NCI-H1105 treated with DMSO at 0.1 percent for 48 hours (cell line): ENCODE results near the gene SLC1A5.
"Not testable (repeated sequence)": the region's sequence is repeated elsewhere in the genome, so short reads cannot be mapped to it uniquely, and the experiment has no call there.

ENCODE experiments used
- DNase-seq: peaks from one replicate; lab custom pipeline; 2025; lab: John Stamatoyannopoulos, UW

SLC1A5 gene

DNA sequence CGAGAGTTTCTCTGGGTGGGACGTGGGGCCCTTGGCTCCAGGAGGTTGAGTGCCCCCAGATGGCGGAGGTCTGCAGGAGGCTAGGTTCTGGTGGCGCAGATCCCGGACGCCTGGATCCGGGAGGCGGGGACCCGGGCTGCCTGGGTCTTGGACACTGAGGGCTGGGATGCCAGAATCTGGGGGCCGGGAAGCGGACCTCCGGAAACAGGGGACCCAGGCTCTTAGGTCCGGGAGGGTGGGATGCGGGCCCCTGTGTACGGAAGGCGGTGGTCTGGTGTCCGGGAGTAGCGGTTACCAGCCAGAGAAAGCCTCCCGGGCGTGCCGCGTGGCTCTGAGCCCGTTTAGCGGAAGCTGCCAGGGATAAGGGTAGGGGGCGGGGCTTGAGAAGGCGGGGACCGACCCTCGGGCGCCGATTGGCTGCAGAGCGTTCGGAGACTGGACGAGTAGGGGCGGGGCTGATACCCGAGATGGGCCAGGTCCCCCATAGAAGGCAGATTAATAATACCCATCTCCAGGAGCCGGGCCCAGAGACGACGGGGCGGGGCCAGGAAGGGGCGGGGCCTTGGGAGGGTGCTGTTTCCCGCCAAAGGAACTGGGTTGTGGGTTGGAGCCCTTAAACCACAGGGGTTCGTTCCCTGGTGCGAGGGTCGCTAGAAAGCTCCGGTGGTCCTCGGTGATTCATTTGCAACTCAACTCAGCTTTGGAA is at the start of gene SLC1A5:
Gene SLC1A5 (minus strand): TSS at position 333 of the 706 bp plus-strand sequence. CDS start 629 bp downstream, outside the sequence.
- peak; percentile 83 for DNase-seq

DNA sequence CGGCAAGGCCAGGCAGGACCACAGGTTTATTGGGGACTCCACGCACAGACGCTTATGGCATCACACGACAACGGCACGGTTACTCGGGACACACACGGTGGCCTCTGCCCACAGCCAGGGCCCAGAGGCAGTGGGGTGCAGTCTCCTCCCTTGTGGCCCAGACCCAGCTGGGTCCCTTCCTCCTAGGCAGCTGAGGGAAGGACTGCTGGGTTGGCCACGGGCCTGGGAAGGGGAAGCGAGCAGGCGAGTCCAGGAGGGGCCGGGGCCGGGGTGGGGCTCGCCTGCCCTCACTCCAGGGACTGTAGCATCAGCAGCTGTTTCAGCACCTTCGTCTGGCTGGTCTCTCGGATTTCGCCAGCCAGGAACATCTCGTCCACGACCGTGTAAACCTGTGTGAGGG is 49.8 kb upstream of the SLC1A5 start:
- DNase-seq, result no peak

DNA sequence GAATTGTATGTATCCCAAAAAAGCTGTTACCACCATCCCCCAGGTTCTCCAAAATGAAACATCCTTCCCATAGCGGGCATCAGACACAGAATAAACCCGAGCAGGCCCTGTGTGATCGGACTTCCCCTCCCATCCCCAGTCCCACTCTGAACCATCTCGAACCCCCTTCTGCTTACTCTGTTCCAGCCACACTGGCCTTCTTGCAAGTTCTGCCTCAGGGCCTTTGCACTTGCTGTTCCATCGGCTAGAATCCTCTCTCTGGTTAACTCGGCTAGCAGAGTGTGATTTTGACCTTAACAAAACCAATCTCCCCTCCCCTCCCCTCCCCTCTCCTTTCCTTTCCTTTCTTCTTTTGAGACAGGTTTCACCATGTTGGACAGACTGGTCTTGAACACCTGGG is 46.6 kb upstream of the SLC1A5 start:
- no peak for DNase-seq

DNA sequence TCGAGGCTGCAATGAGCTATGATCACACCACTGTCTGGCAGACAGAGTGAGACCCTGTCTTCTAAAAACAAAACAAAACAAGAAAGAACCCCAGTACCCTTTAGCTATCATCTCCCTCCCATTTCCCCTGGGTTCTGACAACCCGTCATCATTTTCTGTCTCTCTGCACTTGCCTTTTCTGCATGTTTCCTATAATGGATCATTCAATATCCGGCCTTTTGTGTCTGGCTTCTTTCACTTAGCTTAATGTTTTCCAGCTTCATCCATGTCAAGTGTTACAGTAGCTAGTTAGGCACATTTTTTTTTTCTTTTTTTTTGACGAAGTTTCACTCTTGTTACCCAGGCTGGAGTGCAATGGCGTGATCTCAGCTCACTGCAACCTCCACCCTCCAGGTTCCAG is 45.7 kb upstream of the SLC1A5 start:
- DNase-seq, result no peak

DNA sequence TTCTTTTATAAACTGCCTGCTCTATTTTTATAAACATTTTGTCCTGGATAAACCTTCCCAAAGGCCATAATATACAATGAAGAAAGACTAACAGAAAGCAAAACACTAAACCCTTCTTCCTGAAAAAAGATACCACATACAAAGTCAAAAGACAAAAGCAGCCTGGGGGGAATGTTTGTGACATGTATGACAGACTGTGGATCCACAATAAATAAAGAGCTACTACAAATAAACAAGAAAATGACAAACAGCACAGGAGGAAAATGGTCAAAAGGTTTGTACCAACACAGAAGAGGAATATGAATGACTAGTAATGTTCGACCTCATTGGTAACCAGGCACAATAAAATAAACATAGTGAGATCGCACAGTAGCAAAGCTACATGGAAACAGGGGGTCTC is 42.5 kb upstream of the SLC1A5 start:
- no peak for DNase-seq

DNA sequence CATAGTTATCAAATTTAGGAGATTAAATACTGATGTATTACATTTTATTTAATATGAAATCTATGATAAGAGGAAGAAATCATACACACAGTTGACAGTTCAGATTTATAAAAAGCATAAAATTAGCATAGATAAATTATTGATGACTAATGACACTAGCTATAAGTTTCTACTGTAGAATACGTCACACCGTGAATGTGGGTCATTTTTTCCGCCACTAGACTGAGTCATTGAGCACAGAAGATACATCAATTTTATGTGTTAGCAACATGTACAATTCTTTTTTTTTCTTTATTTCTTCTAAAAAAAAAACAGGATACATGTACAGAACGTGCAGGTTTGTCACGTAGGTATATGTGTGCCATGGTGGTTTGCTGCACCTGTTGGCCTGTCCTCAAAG is 40.1 kb upstream of the SLC1A5 start:
- no peak for DNase-seq

DNA sequence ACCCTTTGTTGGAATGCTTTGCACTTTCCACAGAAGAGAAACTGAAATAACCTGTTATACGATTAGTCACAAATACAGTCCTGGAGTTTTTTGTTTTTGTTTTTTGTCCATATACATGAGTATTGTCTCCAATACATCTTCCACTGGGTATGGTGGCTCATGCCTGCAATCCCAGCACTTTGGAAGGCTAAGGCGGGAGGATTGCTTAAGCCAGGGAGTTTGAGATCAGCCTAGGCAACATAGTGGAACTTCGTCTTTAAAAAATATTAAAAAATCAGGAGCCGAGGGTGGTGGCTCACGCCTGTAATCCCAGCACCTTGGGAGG is 37.3 kb upstream of the SLC1A5 start:
- DNase-seq, result no peak

DNA sequence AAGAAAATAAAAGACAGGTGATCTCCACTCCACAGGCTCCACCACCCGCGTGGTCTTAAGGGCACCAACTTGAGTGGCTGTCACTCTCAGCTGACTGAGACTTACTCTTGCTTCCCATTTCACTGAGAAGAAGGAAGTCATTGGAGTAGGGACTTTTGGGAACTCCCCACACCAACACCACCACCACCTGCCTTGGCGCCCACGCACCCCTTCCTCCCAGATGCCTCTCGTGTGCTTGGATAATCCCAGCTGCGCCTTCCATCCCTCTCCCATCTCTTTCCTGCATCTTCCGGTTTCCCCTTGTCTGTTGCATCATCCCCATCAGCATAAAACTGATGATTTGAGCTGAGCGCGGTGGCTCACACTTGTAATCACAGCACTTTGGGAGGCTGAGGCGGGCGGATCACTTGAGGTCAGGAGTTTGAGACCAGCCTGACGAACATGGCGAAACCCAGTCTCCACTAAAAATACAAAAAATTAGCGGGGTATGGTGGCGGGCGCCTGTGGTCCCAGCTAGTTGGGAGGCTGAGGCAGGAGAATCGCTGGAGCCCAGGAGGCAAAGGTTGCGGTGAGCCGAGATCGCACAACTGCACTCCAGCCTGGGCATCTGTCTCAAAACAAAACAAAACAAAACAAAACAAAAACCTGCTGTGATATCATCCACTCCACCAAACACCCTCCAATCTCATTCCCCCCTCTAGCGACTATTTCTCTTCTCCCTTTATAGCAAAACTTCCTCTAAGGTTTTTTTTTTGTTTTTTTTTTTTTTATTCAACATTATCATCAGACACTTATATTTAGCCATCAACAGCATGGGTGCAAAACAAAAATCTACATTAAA is 36.7 kb upstream of the SLC1A5 start:
- no peak for DNase-seq

DNA sequence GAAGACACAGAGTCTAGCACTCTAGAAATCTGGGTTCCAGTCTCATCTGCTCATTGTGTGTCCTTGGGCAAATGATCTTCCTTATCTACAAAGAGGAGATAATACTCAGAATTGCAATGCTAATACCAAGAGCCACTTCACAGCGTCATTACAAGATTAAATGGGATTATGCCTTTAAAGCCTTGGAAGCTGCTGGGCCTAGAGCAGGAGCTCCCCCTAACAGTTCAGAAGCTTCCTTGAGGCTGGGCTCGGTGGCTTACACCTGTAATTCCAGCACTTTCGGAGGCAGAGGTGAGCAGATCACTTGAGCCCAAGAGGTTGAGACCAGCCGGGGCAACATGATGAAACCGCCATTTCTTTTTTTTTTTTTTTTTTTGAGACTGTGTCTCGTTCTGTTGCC is 34.7 kb upstream of the SLC1A5 start:
- no peak for DNase-seq

DNA sequence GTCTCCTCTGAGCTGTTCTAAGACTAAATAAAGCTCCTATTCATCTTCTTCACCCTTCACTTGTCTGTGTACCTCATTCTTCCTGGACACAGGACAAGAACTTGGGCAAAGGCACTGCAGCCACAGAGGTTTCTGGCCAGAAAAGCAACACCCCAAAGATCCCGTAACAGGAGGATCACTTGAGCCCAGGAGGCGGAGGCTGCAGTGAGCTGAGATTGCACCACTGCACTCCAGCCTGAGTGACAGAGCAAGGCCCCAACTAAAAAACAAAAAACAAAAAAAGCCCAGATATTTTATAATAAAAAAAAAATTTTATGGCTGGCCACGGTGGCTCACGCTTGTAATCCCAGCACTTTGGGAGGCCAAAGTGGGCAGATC is 34.0 kb upstream of the SLC1A5 start:
- DNase-seq, result not testable (repeated sequence)

DNA sequence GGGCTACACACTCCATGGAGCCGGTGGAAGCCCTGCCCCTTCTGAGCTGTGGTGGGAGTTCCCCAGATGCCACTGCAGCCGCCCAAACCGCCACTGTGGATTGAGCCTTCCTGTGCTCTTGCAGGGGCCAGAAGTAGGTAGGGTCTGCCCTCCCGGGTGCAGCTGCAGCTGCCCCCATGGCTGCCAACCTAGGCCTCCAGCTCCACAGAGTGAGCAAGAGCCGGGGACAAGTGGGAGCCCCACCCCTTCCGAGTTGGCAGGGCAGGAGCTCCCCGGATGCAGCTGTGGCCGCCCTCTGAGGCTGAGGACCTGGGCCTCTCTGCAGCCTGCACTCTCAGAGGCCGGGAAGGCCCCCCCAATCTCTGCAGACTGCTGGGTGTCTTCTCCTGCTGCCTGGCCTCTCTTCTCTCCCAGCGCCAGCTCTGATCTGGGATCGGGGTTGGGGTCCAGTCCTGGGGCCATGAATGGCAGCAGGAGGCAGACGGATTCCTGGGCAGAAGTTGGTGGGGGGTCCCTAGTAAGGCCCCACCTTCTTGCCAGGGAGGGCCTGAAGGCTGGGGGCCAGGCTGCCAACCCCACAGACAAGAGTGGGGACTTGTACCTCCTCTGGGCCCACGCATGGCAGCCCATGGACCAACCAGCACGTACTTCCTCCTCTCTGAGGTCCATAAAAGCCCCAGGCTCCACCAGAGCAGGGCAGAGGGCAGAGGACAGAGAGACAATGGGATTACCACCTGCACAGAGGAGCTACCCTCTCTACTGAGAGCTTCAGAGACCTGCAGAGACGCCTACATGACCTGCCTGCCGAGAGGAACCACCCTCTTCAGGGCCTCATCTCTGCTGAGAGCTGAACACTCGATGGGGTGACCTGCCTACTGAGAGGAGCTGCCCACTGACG is 33.4 kb upstream of the SLC1A5 start:
- DNase-seq, result no peak

DNA sequence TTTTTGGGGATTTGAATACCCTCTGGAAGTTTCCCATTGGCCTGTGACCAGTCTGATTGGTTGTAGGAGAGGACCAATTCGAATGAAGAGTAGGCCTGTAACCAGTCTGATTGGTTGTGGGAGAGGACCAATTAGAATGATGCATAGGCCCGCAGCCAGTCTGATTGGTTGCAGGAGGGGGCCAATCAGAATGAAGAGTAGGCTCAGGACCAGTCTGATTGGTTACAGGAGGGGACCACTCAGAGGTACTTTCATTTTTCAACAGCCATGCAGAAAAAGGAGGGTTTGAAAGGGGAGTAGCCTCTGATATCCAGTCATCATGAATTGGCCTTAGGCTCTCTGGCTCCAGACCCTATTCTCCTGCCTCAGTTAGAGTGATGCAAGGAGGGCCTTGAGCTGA is 30.4 kb upstream of the SLC1A5 start:
- no peak for DNase-seq

DNA sequence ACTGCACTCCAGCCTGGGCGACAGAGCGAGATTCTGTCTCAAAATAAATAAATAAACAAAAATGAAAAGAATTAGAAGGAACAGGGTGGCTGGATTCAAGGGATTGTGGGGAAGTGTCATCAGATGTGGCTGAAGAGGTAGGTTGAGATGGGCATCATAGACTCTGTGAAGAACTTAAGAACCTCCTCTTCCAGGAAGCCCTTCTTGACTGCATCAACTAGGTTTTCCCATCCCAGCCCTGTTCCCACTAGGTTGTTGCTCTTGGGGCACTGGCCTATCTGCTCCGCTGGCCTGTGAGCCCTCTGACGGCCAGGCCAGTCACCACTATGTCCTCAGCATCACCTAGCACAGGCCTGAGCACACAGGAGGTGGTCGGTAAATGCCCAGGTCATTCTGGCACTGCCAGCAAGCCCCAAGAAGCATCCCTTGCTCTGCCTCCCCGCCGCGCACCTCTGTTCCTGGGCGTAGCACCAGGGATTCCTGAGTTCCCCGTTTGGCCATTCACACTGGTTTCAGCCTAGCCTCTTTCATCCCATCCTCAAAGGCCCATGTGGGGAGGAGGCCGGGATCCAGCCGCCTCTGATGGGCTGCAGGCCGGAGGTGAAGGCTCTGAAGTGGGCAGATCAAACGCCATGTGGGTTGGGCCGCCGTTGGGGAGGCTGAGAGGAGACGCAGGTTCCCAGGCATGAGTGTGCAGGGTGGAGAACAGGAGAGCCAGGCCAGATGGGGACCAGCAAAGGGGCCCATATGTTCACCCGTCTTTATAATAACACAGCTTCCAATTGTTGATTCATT is 27.6 kb upstream of the SLC1A5 start:
- DNase-seq, result no peak

DNA sequence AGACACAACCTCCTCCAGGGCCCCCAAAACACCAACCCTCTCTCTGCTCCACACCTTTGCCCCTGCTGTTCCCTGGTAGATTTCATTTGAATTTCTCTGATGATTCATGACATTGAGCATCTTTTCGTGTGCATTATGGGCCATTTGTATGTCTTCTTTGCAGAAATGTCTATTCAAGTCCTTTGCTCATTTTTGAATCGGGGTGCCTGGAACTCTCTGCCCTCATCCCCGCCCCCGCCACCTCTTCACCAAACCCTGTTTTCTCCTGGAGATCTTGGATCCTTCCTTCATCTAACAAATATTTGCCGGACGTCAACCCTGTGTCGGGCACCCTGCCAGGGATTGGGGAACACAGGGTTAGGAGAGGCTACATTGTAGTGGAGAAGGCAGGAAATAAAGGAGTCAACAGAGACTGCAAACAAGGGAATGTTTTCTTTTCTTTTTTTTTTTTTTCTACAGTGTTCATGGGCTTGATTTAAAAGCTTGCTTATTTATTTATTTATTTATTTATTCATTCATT is 25.5 kb upstream of the SLC1A5 start:
- no peak for DNase-seq

DNA sequence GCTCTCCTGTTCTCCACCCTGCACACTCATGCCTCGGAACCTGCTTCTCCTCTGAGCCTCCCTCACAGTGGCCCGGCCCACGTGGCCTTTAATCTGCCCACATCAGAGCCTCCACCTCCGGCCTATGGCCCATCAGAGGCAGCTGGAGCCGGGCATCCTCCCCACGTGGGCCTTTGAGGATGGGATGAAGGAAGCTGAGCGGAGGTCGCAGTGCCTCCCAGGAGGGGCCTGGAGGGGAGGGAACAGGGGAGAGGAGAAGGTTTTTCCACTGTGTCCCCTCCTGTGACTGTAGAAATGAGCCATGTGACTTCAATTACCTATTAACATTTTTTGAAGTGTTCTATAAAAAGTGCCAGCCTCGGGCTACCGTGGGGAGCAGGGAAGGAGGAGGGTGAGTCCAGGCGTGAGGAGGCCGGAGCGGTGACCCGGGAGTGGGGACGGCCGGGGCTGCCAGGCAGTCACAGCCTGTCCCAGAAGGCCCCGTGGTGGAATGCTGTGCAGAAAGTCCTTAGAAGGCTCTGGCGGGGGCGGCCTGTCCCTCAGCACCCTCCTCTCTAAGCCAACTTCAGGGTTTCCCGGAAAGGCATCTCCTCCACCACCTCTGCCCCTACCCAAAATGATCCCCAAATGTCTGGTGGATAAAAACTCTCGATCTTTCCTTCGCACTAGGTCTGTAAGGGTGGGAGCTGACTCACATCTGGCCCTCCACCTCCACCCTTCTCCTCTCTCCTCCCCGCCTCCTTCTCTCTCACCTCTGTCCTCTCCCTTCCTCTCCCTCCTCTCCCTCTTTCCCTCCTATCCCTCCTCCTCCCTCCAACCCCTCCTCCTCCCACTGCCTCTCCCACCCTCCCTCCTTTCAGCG is 24.8 kb upstream of the SLC1A5 start:
- DNase-seq, result no peak

DNA sequence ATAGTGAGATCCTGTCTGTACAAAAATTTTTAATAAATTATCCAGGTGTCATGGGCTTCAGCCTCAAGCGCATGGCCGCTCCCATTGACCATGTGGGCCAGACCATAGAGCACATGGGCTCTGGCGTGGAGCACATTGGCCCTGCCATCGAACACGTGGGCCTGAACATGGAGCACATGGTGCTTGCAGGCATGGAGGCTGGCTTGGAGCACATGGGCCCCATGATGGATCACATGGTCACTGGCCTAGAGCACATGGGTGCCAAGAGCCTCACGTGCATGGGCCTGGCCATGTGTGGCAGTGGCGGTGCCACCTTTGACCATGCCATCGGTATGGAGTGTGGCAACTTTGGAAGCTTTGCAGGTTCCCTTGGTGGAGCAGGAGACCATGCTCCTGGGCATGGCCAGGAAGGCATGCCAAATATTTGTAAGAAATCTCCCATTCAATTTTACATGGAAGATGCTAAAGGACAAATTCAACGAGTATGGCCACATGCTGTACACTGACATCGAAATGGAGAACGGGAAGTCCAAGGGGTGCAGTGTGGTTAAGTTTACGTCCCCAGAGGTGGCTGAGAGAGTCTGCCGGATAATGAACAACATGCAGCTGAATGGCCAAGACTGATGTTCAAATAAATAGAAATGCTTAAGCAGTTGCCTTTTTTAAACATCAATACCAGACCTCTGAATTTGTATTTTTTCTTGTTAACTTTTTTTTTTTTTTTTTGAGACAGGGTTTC is 21.3 kb upstream of the SLC1A5 start:
- no peak for DNase-seq

DNA sequence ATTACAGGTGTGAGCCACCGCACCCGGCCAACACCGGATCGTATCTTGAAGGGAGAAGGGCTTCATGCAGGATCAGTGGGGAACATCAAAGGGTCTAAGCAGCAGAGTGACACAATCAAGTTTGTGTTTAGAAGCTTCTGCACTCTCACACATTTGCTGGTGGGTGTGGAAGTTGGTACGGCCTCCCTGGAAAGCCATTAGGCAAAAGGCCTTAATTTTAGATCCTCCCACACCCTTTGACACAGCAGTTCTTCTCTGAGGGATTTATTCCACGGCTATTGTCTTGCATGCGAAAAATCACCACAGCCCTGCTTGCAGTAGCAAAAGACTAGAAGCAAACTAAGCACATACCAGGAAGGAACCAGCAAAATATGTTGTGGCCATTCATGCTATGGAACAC is 18.3 kb upstream of the SLC1A5 start:
- DNase-seq, result no peak

DNA sequence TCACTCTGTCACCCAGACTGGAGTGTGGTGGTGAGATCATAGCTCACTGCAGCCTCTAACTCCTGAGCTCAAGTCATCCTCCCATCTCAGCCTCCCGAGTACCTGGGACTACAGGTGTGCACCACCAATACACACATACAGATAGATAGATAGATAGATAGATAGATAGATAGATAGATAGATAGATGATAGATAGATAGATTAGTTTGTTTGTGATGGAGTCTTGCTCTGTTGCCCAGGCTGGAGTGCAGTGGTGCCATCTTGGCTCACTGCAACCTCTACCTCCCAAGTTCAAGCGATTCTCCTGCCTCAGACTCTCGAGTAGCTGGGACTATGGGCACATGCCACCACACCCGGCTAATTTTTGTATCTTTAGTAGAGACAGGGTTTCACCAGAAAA is 16.0 kb upstream of the SLC1A5 start:
- not testable (repeated sequence) for DNase-seq

DNA sequence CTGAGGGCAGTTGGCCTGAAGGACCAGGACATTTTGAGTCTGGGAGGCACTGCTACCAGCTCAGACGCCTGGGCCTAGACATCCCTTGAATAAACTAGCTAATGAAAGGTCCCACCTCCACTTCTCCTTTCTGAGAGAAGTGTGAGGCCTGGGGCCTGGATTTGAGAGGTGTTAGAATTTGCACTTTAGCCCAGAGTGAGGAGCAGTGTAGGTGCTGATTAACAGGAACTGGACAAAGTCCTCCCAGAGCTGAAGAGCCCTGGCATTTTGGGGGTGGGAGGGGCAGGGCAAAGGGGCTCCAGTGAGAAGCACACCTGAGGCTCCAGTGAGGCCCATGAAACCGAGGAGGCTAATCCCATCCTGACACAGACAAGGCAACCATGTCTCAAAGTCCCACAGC is 15.2 kb upstream of the SLC1A5 start:
- DNase-seq, result no peak

DNA sequence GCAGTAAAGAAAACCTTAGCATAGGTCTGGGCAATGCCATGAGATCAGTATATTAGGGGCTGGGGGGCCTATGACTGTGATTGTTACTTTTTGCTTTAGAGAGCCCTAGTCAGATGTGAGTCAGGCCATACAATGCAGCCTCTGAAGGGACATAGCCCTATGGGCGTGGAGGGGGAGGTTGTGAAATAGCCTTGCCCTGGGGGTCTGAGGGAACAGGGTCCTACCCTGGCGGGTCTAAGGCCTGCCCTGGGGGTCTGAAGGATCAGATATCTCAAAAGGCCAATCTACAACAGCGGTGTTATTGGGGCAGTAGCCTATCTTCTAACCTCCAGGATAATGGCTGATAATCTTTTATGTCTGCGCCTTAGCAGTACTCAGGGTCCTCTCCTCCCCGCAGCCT is 13.8 kb upstream of the SLC1A5 start:
- DNase-seq, result no peak
